Cardiac muscle cell (in vitro differentiated cells and primary cell): ENCODE results near the gene PITPNM2. TPM values are rescaled to one million over a fixed set of nuclear protein-coding genes. Genes with fewer than 3 reads are reported as not detected.

Experiments
- DNase-seq, 2 donors: peaks; one replicate each; pipeline versions ENCODE4 v3.0.0 to v3.0.0-alpha.2; 2010 to 2017; ENCODE audit warnings: low read depth in 1 of 2, low spot score in 1 of 2
- H3K27ac ChIP-seq: fragments of 200-600 bp; sonication (generic); 2 replicates; pipeline ENCODE4 v1.5.1; 2016
- H3K27me3 ChIP-seq: fragments of 200-600 bp; sonication (generic); 2 replicates; pipeline ENCODE4 v1.6.0; 2016; ENCODE audit warnings: control low read depth
- H3K36me3 ChIP-seq: fragments of 200-600 bp; sonication (generic); 2 replicates; pipeline ENCODE4 v1.5.1; 2016; ENCODE audit warnings: control low read depth
- H3K4me1 ChIP-seq: fragments of 200-600 bp; sonication (generic); 2 replicates; pipeline ENCODE4 v1.8.1; 2017; ENCODE audit warnings: low read depth, mild to moderate bottlenecking, mixed run types
- H3K4me3 ChIP-seq: fragments of 200-600 bp; sonication (generic); 2 replicates; pipeline ENCODE4 v1.5.1; 2016; ENCODE audit warnings: mild to moderate bottlenecking
- H3K9me3 ChIP-seq: fragments of 200-600 bp; sonication (generic); 2 replicates; pipeline ENCODE4 v1.5.1; 2017; ENCODE audit warnings: low read depth, mild to moderate bottlenecking, control low read depth
- CTCF ChIP-seq: IDR thresholded peaks from 2 replicates; pipeline ENCODE4 v1.5.1; 2012; ENCODE audit warnings: low read depth, mild to moderate bottlenecking, low read length
- polyA plus RNA-seq: library from polyadenylated mRNA; unstranded; fragments of >200 nt; fragmentation: Nextera tagmentation; extraction: Ambion mirVana; gene quantifications from 2 replicates; pipeline ENCODE4 v1.2.1, GENCODE V29; 2016
- total RNA-seq: library from RNA; depleted of rRNA; stranded (reverse); fragments of >200 nt; gene quantifications from 2 replicates; pipeline ENCODE4 v1.2.3, GENCODE V29; 2016

Gene PITPNM2
- total and polyA plus RNA-seq, 2 experiments from 2014 or later: 2.9 to 5.6 TPM

GRCh38 chr12:123140676-123141614 lies 9.9 kb downstream of the PITPNM2 start:
- Histone ChIP-seq H3K27ac (peak overlapping the region; percentile 24), H3K36me3 (no peaks in the 10 kb centered on the region), H3K27me3 (no peaks in the 10 kb centered on the region), H3K4me1 (peaks cover 28% of the 10 kb centered on the region), H3K9me3 (no peaks in the 10 kb centered on the region), H3K4me3 (no peak overlapping the region)
- TF ChIP-seq CTCF: no peak
- DNase-seq: no peak

- Histone ChIP-seq H3K27me3 (no peaks in the 10 kb centered on the region), H3K27ac (no peak overlapping the region), H3K4me1 (peaks cover 21% of the 10 kb centered on the region), H3K9me3 (no peaks in the 10 kb centered on the region), H3K36me3 (no peaks in the 10 kb centered on the region), H3K4me3 (no peak overlapping the region)
- peak in 1 of 2 donors; percentile 38 for DNase-seq
- TF ChIP-seq CTCF: no peak
Observed at GRCh38 chr12:123139926-123140675, 10.8 kb downstream of the PITPNM2 start.

- H3K4me3 ChIP-seq: no peak overlapping the region
- H3K4me1 ChIP-seq: peaks cover 7% of the 10 kb centered on the region
- H3K27ac ChIP-seq: no peak overlapping the region
- DNase-seq: no peak
- no peaks in the 10 kb centered on the region for H3K36me3 ChIP-seq
- no peak for TF ChIP-seq CTCF
- no peaks in the 10 kb centered on the region for H3K27me3 ChIP-seq
- no peaks in the 10 kb centered on the region for H3K9me3 ChIP-seq
Observed at GRCh38 chr12:123135688-123136087, 15.2 kb downstream of the PITPNM2 start.

- Histone ChIP-seq H3K4me1 (no peaks in the 10 kb centered on the region), H3K4me3 (no peak overlapping the region), H3K36me3 (no peaks in the 10 kb centered on the region), H3K27me3 (no peaks in the 10 kb centered on the region), H3K9me3 (no peaks in the 10 kb centered on the region), H3K27ac (no peak overlapping the region)
- no peak for DNase-seq
- TF ChIP-seq CTCF: no peak
Observed at GRCh38 chr12:123134826-123135225, 16.1 kb downstream of the PITPNM2 start.

- Histone ChIP-seq H3K4me3 (no peak overlapping the region), H3K27me3 (no peaks in the 10 kb centered on the region), H3K4me1 (no peaks in the 10 kb centered on the region), H3K9me3 (no peaks in the 10 kb centered on the region), H3K27ac (no peak overlapping the region), H3K36me3 (no peaks in the 10 kb centered on the region)
- no peak for TF ChIP-seq CTCF
- no peak for DNase-seq
Observed at GRCh38 chr12:123134271-123134671, 16.6 kb downstream of the PITPNM2 start.
